HepG2 (cell line): ENCODE data around the gene CDKL5.

Experiments
- BRCA1 ChIP-seq: sonication (generic); formaldehyde crosslinking; IDR thresholded peaks from 2 replicates; pipeline ENCODE4 v1.4.0; 2020; ENCODE audit warnings: missing genetic modification reagents
- CREB1 ChIP-seq, 2 experiments: fragments of 450-650 bp in 1 of 2; IDR thresholded peaks; 2 replicates each; pipeline ENCODE4 v1.6.1; 2016 to 2017; ENCODE audit warnings: control low read depth in 1 of 2, mild to moderate bottlenecking in 1 of 2, missing compliant biosample characterization in 1 of 2, missing genetic modification characterization in 1 of 2
- CTCF ChIP-seq: sonication (generic); formaldehyde crosslinking; IDR thresholded peaks from 2 replicates; pipeline ENCODE4 v1.5.0; 2020; ENCODE audit warnings: mild to moderate bottlenecking, missing genetic modification reagents, moderate library complexity
- DZIP1 ChIP-seq: sonication (generic); formaldehyde crosslinking; IDR thresholded peaks from 2 replicates; pipeline ENCODE4 v1.5.0; 2020; ENCODE audit warnings: mild to moderate bottlenecking, missing genetic modification reagents
- GATAD2A ChIP-seq: IDR thresholded peaks from 2 replicates; pipeline ENCODE4 v1.6.1; 2016
- HOXA5 ChIP-seq: sonication (generic); formaldehyde crosslinking; IDR thresholded peaks from 2 replicates; pipeline ENCODE4 v1.4.0; 2020; ENCODE audit warnings: missing genetic modification reagents
- ZNF317 ChIP-seq: sonication (generic); formaldehyde crosslinking; IDR thresholded peaks from 2 replicates; pipeline ENCODE4 v1.5.0; 2020; ENCODE audit warnings: mild to moderate bottlenecking, missing genetic modification reagents
- TF ChIP-seq, protein P1 (sequence below), 2 experiments: sonication (generic) in 1 of 2; formaldehyde crosslinking in 1 of 2; IDR thresholded peaks; 2 replicates each; pipeline versions ENCODE4 v1.4.0 to v1.6.1; 2018 to 2020; ENCODE audit warnings: missing genetic modification reagents in 2 of 2, borderline replicate concordance in 1 of 2, low read depth in 1 of 2, mild to moderate bottlenecking in 1 of 2, missing biosample characterization in 1 of 2
- TF ChIP-seq, protein P2 (sequence below): sonication (generic); formaldehyde crosslinking; IDR thresholded peaks from 2 replicates; pipeline ENCODE4 v1.4.0; 2020; ENCODE audit warnings: missing genetic modification reagents, borderline replicate concordance

DNA sequence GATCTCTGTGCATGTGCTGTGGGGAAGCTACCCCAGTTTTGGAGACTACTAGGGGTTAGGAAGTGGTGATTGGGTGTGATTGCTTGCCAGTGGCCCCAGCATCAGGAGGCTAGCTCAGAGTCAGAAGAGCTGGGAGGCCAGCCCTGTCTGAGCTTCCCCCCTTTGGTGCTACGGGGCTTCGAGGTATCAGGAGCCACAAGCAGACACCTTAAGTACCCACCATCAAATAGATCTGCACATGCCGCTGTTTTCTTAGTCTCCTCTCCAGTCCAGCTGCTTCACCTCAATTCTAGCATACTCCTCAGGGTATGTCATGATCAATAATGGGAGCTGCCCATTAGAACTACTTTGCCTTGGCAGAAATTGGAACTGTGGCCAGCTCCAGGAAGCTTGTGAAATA, 271.2 kb downstream of the CDKL5 start:
- TF ChIP-seq BRCA1 (CRISPR knock-in tag) = no peak
- TF ChIP-seq CREB1 (IDR thresholded peaks at IDR 0.05) = no peak
- no peak for TF ChIP-seq CREB1 (CRISPR knock-in tag; IDR thresholded peaks at IDR 0.05)
- no peak for TF ChIP-seq CTCF (CRISPR knock-in tag)
- TF ChIP-seq DZIP1 (CRISPR knock-in tag) = no peak
- TF ChIP-seq GATAD2A (CRISPR knock-in tag) = no peak
- TF ChIP-seq, protein P1, sequence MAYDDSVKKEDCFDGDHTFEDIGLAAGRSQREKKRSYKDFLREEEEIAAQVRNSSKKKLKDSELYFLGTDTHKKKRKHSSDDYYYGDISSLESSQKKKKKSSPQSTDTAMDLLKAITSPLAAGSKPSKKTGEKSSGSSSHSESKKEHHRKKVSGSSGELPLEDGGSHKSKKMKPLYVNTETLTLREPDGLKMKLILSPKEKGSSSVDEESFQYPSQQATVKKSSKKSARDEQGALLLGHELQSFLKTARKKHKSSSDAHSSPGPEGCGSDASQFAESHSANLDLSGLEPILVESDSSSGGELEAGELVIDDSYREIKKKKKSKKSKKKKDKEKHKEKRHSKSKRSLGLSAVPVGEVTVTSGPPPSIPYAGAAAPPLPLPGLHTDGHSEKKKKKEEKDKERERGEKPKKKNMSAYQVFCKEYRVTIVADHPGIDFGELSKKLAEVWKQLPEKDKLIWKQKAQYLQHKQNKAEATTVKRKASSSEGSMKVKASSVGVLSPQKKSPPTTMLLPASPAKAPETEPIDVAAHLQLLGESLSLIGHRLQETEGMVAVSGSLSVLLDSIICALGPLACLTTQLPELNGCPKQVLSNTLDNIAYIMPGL (CRISPR knock-in tag; IDR thresholded peaks at IDR 0.05; ENCODE audit: borderline replicate concordance in 1 of 2, low read depth in 1 of 2) = no peak
- TF ChIP-seq HOXA5 (CRISPR knock-in tag) = no peak
- TF ChIP-seq ZNF317 (CRISPR knock-in tag) = no peak
- TF ChIP-seq, protein P2, sequence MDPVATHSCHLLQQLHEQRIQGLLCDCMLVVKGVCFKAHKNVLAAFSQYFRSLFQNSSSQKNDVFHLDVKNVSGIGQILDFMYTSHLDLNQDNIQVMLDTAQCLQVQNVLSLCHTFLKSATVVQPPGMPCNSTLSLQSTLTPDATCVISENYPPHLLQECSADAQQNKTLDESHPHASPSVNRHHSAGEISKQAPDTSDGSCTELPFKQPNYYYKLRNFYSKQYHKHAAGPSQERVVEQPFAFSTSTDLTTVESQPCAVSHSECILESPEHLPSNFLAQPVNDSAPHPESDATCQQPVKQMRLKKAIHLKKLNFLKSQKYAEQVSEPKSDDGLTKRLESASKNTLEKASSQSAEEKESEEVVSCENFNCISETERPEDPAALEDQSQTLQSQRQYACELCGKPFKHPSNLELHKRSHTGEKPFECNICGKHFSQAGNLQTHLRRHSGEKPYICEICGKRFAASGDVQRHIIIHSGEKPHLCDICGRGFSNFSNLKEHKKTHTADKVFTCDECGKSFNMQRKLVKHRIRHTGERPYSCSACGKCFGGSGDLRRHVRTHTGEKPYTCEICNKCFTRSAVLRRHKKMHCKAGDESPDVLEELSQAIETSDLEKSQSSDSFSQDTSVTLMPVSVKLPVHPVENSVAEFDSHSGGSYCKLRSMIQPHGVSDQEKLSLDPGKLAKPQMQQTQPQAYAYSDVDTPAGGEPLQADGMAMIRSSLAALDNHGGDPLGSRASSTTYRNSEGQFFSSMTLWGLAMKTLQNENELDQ = no peak
